Measurements from ENCODE around the gene MAP7D2. TPM values are rescaled to one million over a fixed set of nuclear protein-coding genes. Genes with fewer than 3 reads are reported as not detected.

Gene MAP7D2
- total RNA-seq, 1 experiment from 2014 or later, result 0.91 TPM

DNA sequence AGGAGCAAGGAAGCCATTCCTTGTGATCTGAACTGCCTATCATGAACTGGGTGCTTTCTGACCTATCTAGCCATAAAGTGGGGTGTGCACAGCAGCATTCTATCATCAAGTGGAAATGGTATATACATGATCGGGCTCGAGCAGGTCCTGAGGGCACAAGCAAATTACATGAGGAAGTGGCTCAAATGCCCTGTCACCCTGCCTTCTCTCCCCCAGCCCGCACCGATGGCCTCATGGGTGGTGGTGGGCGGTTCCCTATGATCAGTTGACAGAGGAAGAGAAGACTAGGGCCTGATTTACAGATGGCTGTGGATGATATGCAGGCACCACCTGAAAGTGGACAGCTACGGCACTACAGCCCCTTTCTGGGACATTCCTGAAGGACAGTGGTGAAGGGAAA, 79.5 kb downstream of the MAP7D2 start:
- no TSS peak for BruUV-seq (replicated peaks)
- H3K4me1 ChIP-seq (ENCODE audit: insufficient read depth, low read length), result peaks cover 6% of the 10 kb centered on the region; the same call in 1 of the 2 replicates
- ChIA-PET CTCF (no interaction called here), POLR2A (ENCODE audit: unreplicated experiment) (no interaction called here)
- no peaks in the 10 kb centered on the region for H3K36me3 ChIP-seq (ENCODE audit: low read depth, low read length)
- H3K4me3 ChIP-seq (ENCODE audit: low read length), result no peak overlapping the region
- no peaks in the 10 kb centered on the region for H4K20me1 ChIP-seq (ENCODE audit: low read length)
- H3K27ac ChIP-seq (ENCODE audit: low read length), result no peak overlapping the region
- H3K79me2 ChIP-seq (ENCODE audit: low read length), result no peaks in the 10 kb centered on the region
- no peaks in the 10 kb centered on the region for H3F3A ChIP-seq (ENCODE audit: low read length, unreplicated experiment)
- no peak overlapping the region for H3K9ac ChIP-seq (ENCODE audit: low read length)
- DNase-seq, result no peak
- intact Hi-C loops (cut with micrococcal nuclease), result no loop called here
- no peaks in the 10 kb centered on the region for H3K9me2 ChIP-seq (replicated peaks; ENCODE audit: low read length)
- H3K4me2 ChIP-seq (ENCODE audit: low read length), result no peak overlapping the region
- TF ChIP-seq EZH2phosphoT487 (IDR thresholded peaks at IDR 0.05; ENCODE audit: borderline replicate concordance, low read length), result no peak
- TF ChIP-seq EZH2 (IDR thresholded peaks at IDR 0.05; ENCODE audit: low read length, unreplicated experiment), result no peak
- TF ChIP-seq, protein P1, sequence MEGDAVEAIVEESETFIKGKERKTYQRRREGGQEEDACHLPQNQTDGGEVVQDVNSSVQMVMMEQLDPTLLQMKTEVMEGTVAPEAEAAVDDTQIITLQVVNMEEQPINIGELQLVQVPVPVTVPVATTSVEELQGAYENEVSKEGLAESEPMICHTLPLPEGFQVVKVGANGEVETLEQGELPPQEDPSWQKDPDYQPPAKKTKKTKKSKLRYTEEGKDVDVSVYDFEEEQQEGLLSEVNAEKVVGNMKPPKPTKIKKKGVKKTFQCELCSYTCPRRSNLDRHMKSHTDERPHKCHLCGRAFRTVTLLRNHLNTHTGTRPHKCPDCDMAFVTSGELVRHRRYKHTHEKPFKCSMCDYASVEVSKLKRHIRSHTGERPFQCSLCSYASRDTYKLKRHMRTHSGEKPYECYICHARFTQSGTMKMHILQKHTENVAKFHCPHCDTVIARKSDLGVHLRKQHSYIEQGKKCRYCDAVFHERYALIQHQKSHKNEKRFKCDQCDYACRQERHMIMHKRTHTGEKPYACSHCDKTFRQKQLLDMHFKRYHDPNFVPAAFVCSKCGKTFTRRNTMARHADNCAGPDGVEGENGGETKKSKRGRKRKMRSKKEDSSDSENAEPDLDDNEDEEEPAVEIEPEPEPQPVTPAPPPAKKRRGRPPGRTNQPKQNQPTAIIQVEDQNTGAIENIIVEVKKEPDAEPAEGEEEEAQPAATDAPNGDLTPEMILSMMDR (conservative IDR thresholded peaks at IDR 0.05; ENCODE audit: low read depth, low read length), result no peak
- H3K27me3 ChIP-seq (ENCODE audit: low read length), result no peaks in the 10 kb centered on the region
- no peak overlapping the region for H2AFZ ChIP-seq (ENCODE audit: low read length)
- no peaks in the 10 kb centered on the region for H3K9me3 ChIP-seq (ENCODE audit: low read length)
- no peak for ATAC-seq

DNA sequence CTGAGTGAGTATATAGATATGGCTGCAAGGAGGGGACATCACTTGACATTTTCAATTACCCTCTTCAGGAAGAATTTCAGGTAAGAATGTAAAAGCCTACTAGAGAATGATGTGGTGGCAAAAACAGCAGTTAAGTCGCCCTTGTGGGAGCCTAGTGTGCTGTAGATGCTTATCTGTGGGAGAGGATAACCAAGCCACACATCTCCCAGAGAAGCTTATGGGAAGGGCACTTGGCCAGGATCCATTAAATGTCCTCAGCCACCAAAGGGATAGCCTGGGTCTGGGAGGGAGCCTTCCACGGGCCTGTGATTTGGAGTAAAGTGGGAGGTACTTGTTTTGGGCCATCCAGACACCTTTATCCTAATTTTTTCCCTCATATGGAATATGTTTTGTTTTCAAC, 84.5 kb downstream of the MAP7D2 start:
- intact Hi-C loops (cut with micrococcal nuclease), result no loop called here
- Histone ChIP-seq H3K27ac (ENCODE audit: low read length) (no peak overlapping the region), H3K9me2 (replicated peaks; ENCODE audit: low read length) (no peaks in the 10 kb centered on the region), H3K4me2 (ENCODE audit: low read length) (no peak overlapping the region), H3K27me3 (ENCODE audit: low read length) (no peaks in the 10 kb centered on the region), H2AFZ (ENCODE audit: low read length) (no peak overlapping the region), H3K4me1 (ENCODE audit: insufficient read depth, low read length) (peaks cover 20% of the 10 kb centered on the region), H3K36me3 (ENCODE audit: low read depth, low read length) (no peaks in the 10 kb centered on the region), H3F3A (ENCODE audit: low read length, unreplicated experiment) (no peaks in the 10 kb centered on the region), H3K4me3 (ENCODE audit: low read length) (no peak overlapping the region), H3K79me2 (ENCODE audit: low read length) (no peaks in the 10 kb centered on the region), H3K9ac (ENCODE audit: low read length) (no peak overlapping the region), H4K20me1 (ENCODE audit: low read length) (no peaks in the 10 kb centered on the region), H3K9me3 (ENCODE audit: low read length) (no peaks in the 10 kb centered on the region)
- BruUV-seq (replicated peaks), result no TSS peak
- TF ChIP-seq, protein P1 (conservative IDR thresholded peaks at IDR 0.05; ENCODE audit: low read depth, low read length), result no peak
- no peak for TF ChIP-seq EZH2phosphoT487 (IDR thresholded peaks at IDR 0.05; ENCODE audit: borderline replicate concordance, low read length)
- TF ChIP-seq EZH2 (IDR thresholded peaks at IDR 0.05; ENCODE audit: low read length, unreplicated experiment), result no peak
- no peak for DNase-seq
- ChIA-PET POLR2A (ENCODE audit: unreplicated experiment) (no interaction called here), CTCF (no interaction called here)
- no peak for ATAC-seq

DNA sequence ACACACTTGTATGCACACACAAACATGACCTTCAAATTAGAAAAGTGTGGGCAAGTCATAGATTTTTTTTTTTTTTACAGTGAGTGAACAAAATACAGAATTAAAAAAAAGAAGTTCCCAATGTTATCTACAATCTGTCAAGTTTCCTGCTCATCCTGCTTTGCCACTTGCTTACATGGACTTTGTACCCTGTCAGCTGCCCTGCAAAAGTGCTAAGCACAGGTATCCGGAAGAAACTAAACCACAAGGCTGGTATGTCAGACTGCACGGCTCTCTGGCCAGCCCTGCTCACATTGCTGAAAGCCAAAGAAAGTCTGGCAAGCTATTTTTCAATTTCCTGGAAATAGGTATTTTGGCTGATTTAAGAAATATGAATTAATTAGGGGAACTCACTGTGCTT, 87.0 kb downstream of the MAP7D2 start:
- peak overlapping the region; percentile 64 for H3K27ac ChIP-seq (ENCODE audit: low read length)
- no peaks in the 10 kb centered on the region for H3K9me2 ChIP-seq (replicated peaks; ENCODE audit: low read length)
- H3K27me3 ChIP-seq (ENCODE audit: low read length), result no peaks in the 10 kb centered on the region
- no peaks in the 10 kb centered on the region for H3K9me3 ChIP-seq (ENCODE audit: low read length)
- ATAC-seq, result peak; percentile 94
- BruUV-seq (replicated peaks), result no TSS peak
- TF ChIP-seq EZH2phosphoT487 (IDR thresholded peaks at IDR 0.05; ENCODE audit: borderline replicate concordance, low read length), result no peak
- TF ChIP-seq, protein P1 (conservative IDR thresholded peaks at IDR 0.05; ENCODE audit: low read depth, low read length), result no peak
- no peak for TF ChIP-seq EZH2 (IDR thresholded peaks at IDR 0.05; ENCODE audit: low read length, unreplicated experiment)
- POLR2A ChIA-PET (ENCODE audit: unreplicated experiment), result interaction anchor here (0.6 kb wide), 2 partner anchors 23 to 112 kb away, joined by 3 to 4 read pairs; no protein-coding TSS in a partner anchor
- peak overlapping the region; percentile 61 for H3K4me2 ChIP-seq (ENCODE audit: low read length)
- intact Hi-C loops (cut with micrococcal nuclease), result no loop called here
- no peak overlapping the region for H3K9ac ChIP-seq (ENCODE audit: low read length)
- H3K79me2 ChIP-seq (ENCODE audit: low read length), result no peaks in the 10 kb centered on the region
- peak overlapping the region; percentile 39 for H2AFZ ChIP-seq (ENCODE audit: low read length)
- H4K20me1 ChIP-seq (ENCODE audit: low read length), result no peaks in the 10 kb centered on the region
- CTCF ChIA-PET, result interaction anchor here (0.9 kb wide), 1 partner anchor 124 kb away, joined by 13 read pairs; no protein-coding TSS in a partner anchor
- peak; percentile 88 for DNase-seq
- peak overlapping the region; percentile 22; the same call in 1 of the 2 replicates for H3K4me3 ChIP-seq (ENCODE audit: low read length)
- peaks cover 31% of the 10 kb centered on the region for H3K4me1 ChIP-seq (ENCODE audit: insufficient read depth, low read length)
- no peaks in the 10 kb centered on the region for H3K36me3 ChIP-seq (ENCODE audit: low read depth, low read length)
- no peaks in the 10 kb centered on the region for H3F3A ChIP-seq (ENCODE audit: low read length, unreplicated experiment)
